GM23338 (cell line): ENCODE results near the gene RGCC. TPM values are rescaled to one million over a fixed set of nuclear protein-coding genes. Genes with fewer than 3 reads are reported as not detected.
A peak's percentile ranks its signal among the peaks of the same experiment; 100 is the strongest.

Source experiments
- ATAC-seq: fragments of 200-7000 bp; cut with Tn5 transposase; 3 replicates; pipeline ENCODE4 v1.9.1; 2020
- DNase-seq: peaks from one replicate; pipeline ENCODE4 v3.0.0-alpha.2; 2015; ENCODE audit warnings: low spot score
- H2AFZ ChIP-seq: fragments of 200-600 bp; sonication (generic); 2 replicates; pipeline ENCODE4 v1.8.0; 2016; ENCODE audit warnings: antibody characterized with exemption, mild to moderate bottlenecking, moderate library complexity
- H3F3A ChIP-seq: fragments of 200-600 bp; sonication (generic); replicated peaks from 2 replicates; pipeline ENCODE4 v1.8.0; 2017; ENCODE audit warnings: antibody characterized with exemption, mixed run types, low read depth
- H3K27ac ChIP-seq: fragments of 200-600 bp; sonication (generic); 2 replicates; pipeline ENCODE4 v1.6.1; 2016; ENCODE audit warnings: low read depth
- H3K27me3 ChIP-seq: fragments of 200-600 bp; sonication (generic); 2 replicates; pipeline ENCODE4 v1.8.0; 2016; ENCODE audit warnings: mild to moderate bottlenecking, mixed run types, moderate library complexity; ENCODE audit not compliant: insufficient read depth
- H3K36me3 ChIP-seq: fragments of 200-600 bp; sonication (generic); 2 replicates; pipeline ENCODE4 v1.8.0; 2016; ENCODE audit warnings: mild to moderate bottlenecking; ENCODE audit not compliant: insufficient read depth
- H3K4me1 ChIP-seq: fragments of 200-600 bp; sonication (generic); 2 replicates; pipeline ENCODE4 v1.8.0; 2016; ENCODE audit warnings: mild to moderate bottlenecking, moderate library complexity; ENCODE audit not compliant: insufficient read depth
- H3K4me2 ChIP-seq: fragments of 200-600 bp; sonication (generic); 2 replicates; pipeline ENCODE4 v1.7.1; 2017; ENCODE audit warnings: mixed run types
- H3K4me3 ChIP-seq: fragments of 200-600 bp; sonication (generic); 2 replicates; pipeline ENCODE4 v1.6.1; 2016; ENCODE audit warnings: mixed run types
- H3K79me2 ChIP-seq: fragments of 200-600 bp; sonication (generic); replicated peaks from 2 replicates; pipeline ENCODE4 v1.8.0; 2017; ENCODE audit warnings: mild to moderate bottlenecking; ENCODE audit not compliant: insufficient read depth
- H3K9me2 ChIP-seq: fragments of 200-600 bp; sonication (generic); 2 replicates; pipeline ENCODE4 v1.8.0; 2017; ENCODE audit not compliant: insufficient read depth
- H4K20me1 ChIP-seq: fragments of 200-600 bp; sonication (generic); replicated peaks from 2 replicates; pipeline ENCODE4 v1.8.0; 2017; ENCODE audit warnings: mild to moderate bottlenecking; ENCODE audit not compliant: insufficient read depth
- H3K27ac Mint-ChIP-seq: 2 replicates; pipeline ENCODE4 v1.8.0; 2020; ENCODE audit warnings: inconsistent platforms, mild to moderate bottlenecking, moderate library complexity, mixed read lengths
- H3K27me3 Mint-ChIP-seq: 3 replicates; pipeline ENCODE4 v1.8.0; 2022; ENCODE audit warnings: low read depth, mild to moderate bottlenecking, moderate library complexity, mixed read lengths, inconsistent platforms; ENCODE audit not compliant: insufficient read depth, poor library complexity
- H3K36me3 Mint-ChIP-seq: 3 replicates; pipeline ENCODE4 v1.8.0; 2021; ENCODE audit warnings: low read depth, mild to moderate bottlenecking, inconsistent platforms, moderate library complexity, mixed read lengths
- H3K4me1 Mint-ChIP-seq: 3 replicates; pipeline ENCODE4 v1.8.0; 2020; ENCODE audit warnings: mild to moderate bottlenecking, inconsistent platforms, mixed read lengths
- H3K4me3 Mint-ChIP-seq: 3 replicates; pipeline ENCODE4 v1.8.0; 2021; ENCODE audit warnings: moderate library complexity, mild to moderate bottlenecking, inconsistent platforms, mixed read lengths
- H3K9me3 Mint-ChIP-seq: 3 replicates; pipeline ENCODE4 v1.8.0; 2020; ENCODE audit warnings: moderate library complexity, mild to moderate bottlenecking, inconsistent platforms, mixed read lengths
- CREB1 ChIP-seq: fragments of 250-450 bp; sonication (Bioruptor Pico); IDR thresholded peaks from 2 replicates; pipeline ENCODE4 v1.5.0; 2020; ENCODE audit warnings: low read depth, mild to moderate bottlenecking, moderate library complexity
- CTCF ChIP-seq, 2 experiments: fragments of 200-600 bp in 1 of 2; sonication (generic) in 1 of 2; conservative IDR thresholded peaks; 2 replicates each; pipeline versions ENCODE4 v1.5.1 to v1.6.1; 2016 to 2017; ENCODE audit warnings: antibody characterized with exemption in 2 of 2, low read depth in 2 of 2, mild to moderate bottlenecking in 2 of 2, moderate library complexity in 1 of 2
- ETS1 ChIP-seq: IDR thresholded peaks from 2 replicates; pipeline ENCODE4 v1.6.1; 2016; ENCODE audit warnings: antibody characterized with exemption
- EZH2 ChIP-seq: fragments of 200-600 bp; sonication (generic); IDR thresholded peaks from one replicate; pipeline ENCODE4 v1.8.0; 2017; ENCODE audit warnings: antibody characterized with exemption, mild to moderate bottlenecking, low read depth; ENCODE audit not compliant: unreplicated experiment
- EZH2phosphoT487 ChIP-seq: fragments of 200-600 bp; sonication (generic); IDR thresholded peaks from one replicate; pipeline ENCODE4 v1.8.1; 2018; ENCODE audit warnings: antibody characterized with exemption; ENCODE audit not compliant: unreplicated experiment
- JUNB ChIP-seq: IDR thresholded peaks from one replicate; pipeline ENCODE4 v1.6.1; 2016; ENCODE audit warnings: antibody characterized with exemption; ENCODE audit not compliant: unreplicated experiment
- NANOG ChIP-seq: IDR thresholded peaks from 2 replicates; pipeline ENCODE4 v1.6.1; 2016; ENCODE audit warnings: antibody characterized with exemption, borderline replicate concordance
- POLR2AphosphoS5 ChIP-seq: IDR thresholded peaks from 2 replicates; pipeline ENCODE4 v1.6.1; 2016; ENCODE audit warnings: antibody characterized with exemption, low read depth
- STAT1 ChIP-seq: IDR thresholded peaks from one replicate; pipeline ENCODE4 v1.6.1; 2016; ENCODE audit warnings: antibody characterized with exemption; ENCODE audit not compliant: unreplicated experiment
- ZNF114 ChIP-seq: fragments of 250-450 bp; sonication (Bioruptor Pico); IDR thresholded peaks from 2 replicates; pipeline ENCODE4 v1.5.0; 2020; ENCODE audit warnings: mild to moderate bottlenecking, moderate library complexity
- ZNF331 ChIP-seq: fragments of 250-450 bp; sonication (Bioruptor Pico); IDR thresholded peaks from 2 replicates; pipeline ENCODE4 v1.5.0; 2020; ENCODE audit warnings: low read depth, mild to moderate bottlenecking, moderate library complexity
- ZNF462 ChIP-seq: fragments of 250-450 bp; sonication (Bioruptor Pico); IDR thresholded peaks from 2 replicates; pipeline ENCODE4 v1.5.0; 2020; ENCODE audit warnings: mild to moderate bottlenecking, moderate library complexity
- polyA plus RNA-seq: library from polyadenylated mRNA; unstranded; fragments of >200 nt; fragmentation: Nextera tagmentation; extraction: Ambion mirVana; gene quantifications from 2 replicates; pipeline ENCODE4 v1.2.1, GENCODE V29; 2016
- total RNA-seq: library from RNA; depleted of rRNA; stranded (reverse); fragments of >200 nt; shearing (Covaris generic); gene quantifications from 2 replicates; pipeline ENCODE4 v1.2.3, GENCODE V29; 2014

RGCC gene
- total and polyA plus RNA-seq, 2 experiments from 2014 or later = 0.65 to 0.66 TPM

GRCh38 chr13:41411522-41411921, 45.8 kb upstream of the RGCC start:
- no peaks in the 10 kb centered on the region for H3K27me3 Mint-ChIP-seq
- no peaks in the 10 kb centered on the region for H3K27me3 ChIP-seq
- no peaks in the 10 kb centered on the region for H3F3A ChIP-seq
- H3K4me1 ChIP-seq = no peaks in the 10 kb centered on the region
- no peak overlapping the region; the same call in 1 of the 2 replicates for H2AFZ ChIP-seq
- DNase-seq = peak; percentile 50
- H3K4me3 Mint-ChIP-seq = no peak overlapping the region
- no peaks in the 10 kb centered on the region for H3K9me2 ChIP-seq
- no peaks in the 10 kb centered on the region for H3K36me3 ChIP-seq
- no peak overlapping the region for H3K4me3 ChIP-seq
- no peaks in the 10 kb centered on the region for H4K20me1 ChIP-seq
- TF ChIP-seq STAT1 = no peak
- no peak for TF ChIP-seq ETS1
- peak; percentile 46 to 67 for TF ChIP-seq CTCF (conservative IDR thresholded peaks at IDR 0.05; ENCODE audit: low read depth in 2 of 2)
- no peak for TF ChIP-seq NANOG
- H3K27ac ChIP-seq = no peak overlapping the region
- no peak overlapping the region for H3K27ac Mint-ChIP-seq
- no peaks in the 10 kb centered on the region for H3K36me3 Mint-ChIP-seq
- no peak overlapping the region for H3K4me2 ChIP-seq
- no peaks in the 10 kb centered on the region for H3K9me3 Mint-ChIP-seq
- peak; percentile 90 for ATAC-seq
- no peaks in the 10 kb centered on the region for H3K79me2 ChIP-seq
- peaks cover 4% of the 10 kb centered on the region; the same call in 1 of the 3 replicates for H3K4me1 Mint-ChIP-seq

GRCh38 chr13:41413872-41414271, 43.5 kb upstream of the RGCC start:
- ATAC-seq (no peak), DNase-seq (no peak)
- Mint-ChIP-seq H3K4me3 (no peak overlapping the region), H3K9me3 (peaks cover 2% of the 10 kb centered on the region; the same call in 1 of the 3 replicates), H3K27me3 (no peaks in the 10 kb centered on the region), H3K36me3 (no peaks in the 10 kb centered on the region), H3K27ac (no peak overlapping the region), H3K4me1 (peaks cover 3% of the 10 kb centered on the region; the same call in 1 of the 3 replicates)
- no peaks in the 10 kb centered on the region for H4K20me1 ChIP-seq
- no peaks in the 10 kb centered on the region for H3F3A ChIP-seq
- no peaks in the 10 kb centered on the region for H3K36me3 ChIP-seq
- H3K9me2 ChIP-seq = no peaks in the 10 kb centered on the region
- no peak overlapping the region for H3K27ac ChIP-seq
- H3K4me3 ChIP-seq = no peak overlapping the region
- H3K4me1 ChIP-seq = no peaks in the 10 kb centered on the region
- H3K79me2 ChIP-seq = no peaks in the 10 kb centered on the region
- no peaks in the 10 kb centered on the region for H3K27me3 ChIP-seq
- H3K4me2 ChIP-seq = no peak overlapping the region
- no peak overlapping the region for H2AFZ ChIP-seq
- no peak for TF ChIP-seq ZNF331 (CRISPR knock-in tag)
- no peak for TF ChIP-seq JUNB
- TF ChIP-seq ZNF462 = no peak
- no peak for TF ChIP-seq ZNF114 (CRISPR knock-in tag)
- no peak for TF ChIP-seq ETS1
- TF ChIP-seq STAT1 = no peak
- no peak for TF ChIP-seq EZH2
- no peak for TF ChIP-seq EZH2phosphoT487
- no peak for TF ChIP-seq POLR2AphosphoS5
- no peak for TF ChIP-seq CREB1 (CRISPR knock-in tag)
- no peak for TF ChIP-seq NANOG
